Activated B cell treated with CpG ODN at 0.5 μM for 24 hours (primary cell): ENCODE measurements around the gene TSHZ2. TPM values are rescaled to one million over a fixed set of nuclear protein-coding genes. Genes with fewer than 3 reads are reported as not detected.

ENCODE experiments used
- ATAC-seq: fragments of 200-7000 bp; cut with Tn5 transposase; one replicate; pipeline ENCODE4 v1.10.0; 2021; ENCODE audit warnings: low read depth, mild to moderate bottlenecking, moderate library complexity
- CTCF ChIA-PET: fragments of 350-600 bp; sonication (Branson Sonifier 250); formaldehyde crosslinking; loops from one replicate; lab custom pipeline; 2021; ENCODE audit warnings: antibody characterized with exemption; lab: Charles Lee
- POLR2A ChIA-PET: fragments of 350-600 bp; sonication (Branson Sonifier 250); formaldehyde crosslinking; loops from one replicate; lab custom pipeline; 2021; ENCODE audit warnings: antibody characterized with exemption; lab: Charles Lee
- DNase-seq: peaks from one replicate; pipeline ENCODE4 v3.0.0; 2022
- H3K27ac Mint-ChIP-seq: one replicate; pipeline ENCODE4 v1.8.0; 2020; ENCODE audit warnings: mixed read lengths
- H3K27me3 Mint-ChIP-seq: one replicate; pipeline ENCODE4 v1.8.0; 2021; ENCODE audit warnings: mixed read lengths
- H3K36me3 Mint-ChIP-seq: one replicate; pipeline ENCODE4 v1.8.0; 2021; ENCODE audit warnings: low read depth, mixed read lengths
- H3K4me1 Mint-ChIP-seq: one replicate; pipeline ENCODE4 v1.8.0; 2021; ENCODE audit warnings: mixed read lengths
- H3K4me3 Mint-ChIP-seq: one replicate; pipeline ENCODE4 v1.8.0; 2020; ENCODE audit warnings: mild to moderate bottlenecking, mixed read lengths
- H3K9me3 Mint-ChIP-seq: one replicate; pipeline ENCODE4 v1.8.0; 2020; ENCODE audit warnings: mixed read lengths
- intact Hi-C: fragments of 100-400 bp; cut with micrococcal nuclease; formaldehyde crosslinking; loops from one replicate; pipeline ENCODE4 v1.15.1; 2024
- total RNA-seq: library from RNA; stranded (reverse); gene quantifications from 2 replicates; pipeline ENCODE4 v1.2.3, GENCODE V29; 2022
- TF ChIP-seq, protein P1 (sequence below): fragments of 200-600 bp; IDR thresholded peaks from one replicate; pipeline ENCODE4 v1.8.0; 2022; ENCODE audit warnings: antibody characterized with exemption, mild to moderate bottlenecking

Gene TSHZ2
- total RNA-seq, 1 donor from 2014 or later = 1.7 TPM

DNA sequence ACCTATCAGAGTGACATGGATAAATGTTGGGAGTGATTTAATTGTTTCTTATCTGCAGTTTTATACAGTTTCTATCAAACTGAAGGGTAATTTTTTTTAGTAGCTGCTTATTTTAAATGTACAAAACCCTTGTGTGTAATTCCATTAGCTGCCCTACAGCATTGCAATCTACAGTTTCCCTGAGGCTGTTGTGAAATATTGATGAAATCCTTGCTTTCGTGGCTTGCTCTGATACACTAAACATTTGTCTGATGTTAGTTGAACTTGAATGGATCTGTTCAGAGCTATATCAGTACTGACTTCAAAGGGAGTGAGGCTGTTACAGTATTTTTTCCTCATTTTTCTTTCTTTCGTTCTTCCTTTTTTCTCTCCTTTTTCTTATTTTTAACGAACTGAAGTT is 255.4 kb downstream of the TSHZ2 start:
- no peak for DNase-seq
- no peak overlapping the region for H3K4me3 Mint-ChIP-seq
- H3K36me3 Mint-ChIP-seq = no peaks in the 10 kb centered on the region
- no peak for ATAC-seq
- ChIA-PET POLR2A (no interaction called here), CTCF (no interaction called here)
- H3K27me3 Mint-ChIP-seq = peaks cover 11% of the 10 kb centered on the region
- H3K9me3 Mint-ChIP-seq = no peaks in the 10 kb centered on the region
- no peak overlapping the region for H3K27ac Mint-ChIP-seq
- TF ChIP-seq, protein P1, sequence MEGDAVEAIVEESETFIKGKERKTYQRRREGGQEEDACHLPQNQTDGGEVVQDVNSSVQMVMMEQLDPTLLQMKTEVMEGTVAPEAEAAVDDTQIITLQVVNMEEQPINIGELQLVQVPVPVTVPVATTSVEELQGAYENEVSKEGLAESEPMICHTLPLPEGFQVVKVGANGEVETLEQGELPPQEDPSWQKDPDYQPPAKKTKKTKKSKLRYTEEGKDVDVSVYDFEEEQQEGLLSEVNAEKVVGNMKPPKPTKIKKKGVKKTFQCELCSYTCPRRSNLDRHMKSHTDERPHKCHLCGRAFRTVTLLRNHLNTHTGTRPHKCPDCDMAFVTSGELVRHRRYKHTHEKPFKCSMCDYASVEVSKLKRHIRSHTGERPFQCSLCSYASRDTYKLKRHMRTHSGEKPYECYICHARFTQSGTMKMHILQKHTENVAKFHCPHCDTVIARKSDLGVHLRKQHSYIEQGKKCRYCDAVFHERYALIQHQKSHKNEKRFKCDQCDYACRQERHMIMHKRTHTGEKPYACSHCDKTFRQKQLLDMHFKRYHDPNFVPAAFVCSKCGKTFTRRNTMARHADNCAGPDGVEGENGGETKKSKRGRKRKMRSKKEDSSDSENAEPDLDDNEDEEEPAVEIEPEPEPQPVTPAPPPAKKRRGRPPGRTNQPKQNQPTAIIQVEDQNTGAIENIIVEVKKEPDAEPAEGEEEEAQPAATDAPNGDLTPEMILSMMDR = no peak
- intact Hi-C loops = no loop called here
- H3K4me1 Mint-ChIP-seq = peaks cover 7% of the 10 kb centered on the region

DNA sequence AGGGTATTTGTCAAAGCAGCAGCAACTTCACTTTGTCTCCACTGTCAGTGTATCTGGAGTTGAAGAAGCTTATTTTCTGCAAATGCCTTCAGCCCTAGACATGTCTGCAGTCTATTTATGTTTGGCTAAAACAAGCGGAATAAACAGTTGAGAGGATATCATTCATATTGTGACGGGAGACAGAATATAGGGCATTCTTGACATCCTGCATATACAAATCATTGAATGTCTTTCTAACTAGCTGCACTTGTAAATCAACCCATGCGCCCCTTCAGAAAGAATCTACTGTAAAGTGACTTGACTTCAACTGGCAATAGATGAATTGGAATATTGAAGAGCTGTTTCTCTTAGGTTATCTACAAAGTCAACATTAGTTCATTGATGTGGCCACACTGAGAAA is 258.9 kb downstream of the TSHZ2 start:
- Mint-ChIP-seq H3K27ac (no peak overlapping the region), H3K27me3 (peaks cover 20% of the 10 kb centered on the region), H3K9me3 (peaks cover 6% of the 10 kb centered on the region), H3K4me1 (peaks cover 7% of the 10 kb centered on the region), H3K4me3 (no peak overlapping the region), H3K36me3 (no peaks in the 10 kb centered on the region)
- intact Hi-C loops = no loop called here
- TF ChIP-seq, protein P1 = no peak
- ATAC-seq (no peak), DNase-seq (no peak)
- CTCF ChIA-PET = no interaction called here
- POLR2A ChIA-PET = no interaction called here

DNA sequence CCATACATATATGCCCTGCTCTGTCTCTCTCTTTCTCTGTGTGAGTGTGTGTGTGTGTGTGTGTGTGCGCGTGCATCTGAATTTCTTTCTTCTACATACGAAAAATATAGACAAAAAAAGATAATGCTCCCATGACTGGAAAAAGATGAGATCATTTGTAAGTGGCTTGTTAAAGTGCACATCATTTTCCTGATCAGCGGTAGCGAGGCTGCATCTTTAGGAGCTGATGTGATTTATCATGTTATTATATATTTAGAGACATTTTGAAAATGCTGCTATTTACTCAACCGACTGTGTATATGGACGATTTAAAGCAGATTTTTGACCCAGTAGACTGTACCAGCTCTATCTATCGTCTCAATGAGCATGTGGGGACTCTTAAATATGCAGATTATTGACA is 265.3 kb downstream of the TSHZ2 start:
- no peak for ATAC-seq
- Mint-ChIP-seq H3K27ac (no peak overlapping the region), H3K9me3 (peaks cover 13% of the 10 kb centered on the region), H3K27me3 (peaks cover 10% of the 10 kb centered on the region), H3K4me3 (no peak overlapping the region), H3K4me1 (no peaks in the 10 kb centered on the region), H3K36me3 (no peaks in the 10 kb centered on the region)
- POLR2A ChIA-PET = no interaction called here
- intact Hi-C loops = no loop called here
- no peak for DNase-seq
- CTCF ChIA-PET = no interaction called here
- TF ChIP-seq, protein P1 = no peak

DNA sequence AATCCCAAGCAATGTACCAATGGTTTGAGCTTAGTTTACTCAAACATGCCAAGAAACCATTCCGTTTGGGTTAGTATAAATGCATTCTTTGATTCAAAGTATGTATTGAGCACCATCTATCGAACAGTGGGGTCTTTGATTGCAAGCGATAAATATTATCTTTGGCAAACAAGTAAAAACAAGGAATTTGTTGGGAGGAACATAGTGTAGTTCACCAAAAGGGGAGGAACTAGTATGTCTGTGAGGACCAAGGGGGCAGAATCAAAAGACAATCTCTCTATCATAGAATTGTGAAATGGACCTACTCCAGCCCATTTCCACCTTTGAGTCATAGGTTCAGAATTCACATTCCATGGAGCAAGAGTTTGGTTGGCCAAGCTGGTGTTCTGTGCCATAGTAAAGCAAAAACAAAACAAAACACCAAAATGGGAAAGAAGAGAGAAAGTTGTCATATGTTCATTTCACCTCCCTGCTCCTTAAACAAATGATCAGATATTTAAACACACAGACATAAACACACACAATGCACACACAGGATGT is 266.0 kb downstream of the TSHZ2 start:
- intact Hi-C loops = no loop called here
- Mint-ChIP-seq H3K27ac (no peak overlapping the region), H3K4me1 (no peaks in the 10 kb centered on the region), H3K9me3 (peaks cover 13% of the 10 kb centered on the region), H3K27me3 (peaks cover 12% of the 10 kb centered on the region), H3K4me3 (no peak overlapping the region), H3K36me3 (no peaks in the 10 kb centered on the region)
- TF ChIP-seq, protein P1 = no peak
- CTCF ChIA-PET = no interaction called here
- ATAC-seq = no peak
- POLR2A ChIA-PET = no interaction called here
- no peak for DNase-seq

DNA sequence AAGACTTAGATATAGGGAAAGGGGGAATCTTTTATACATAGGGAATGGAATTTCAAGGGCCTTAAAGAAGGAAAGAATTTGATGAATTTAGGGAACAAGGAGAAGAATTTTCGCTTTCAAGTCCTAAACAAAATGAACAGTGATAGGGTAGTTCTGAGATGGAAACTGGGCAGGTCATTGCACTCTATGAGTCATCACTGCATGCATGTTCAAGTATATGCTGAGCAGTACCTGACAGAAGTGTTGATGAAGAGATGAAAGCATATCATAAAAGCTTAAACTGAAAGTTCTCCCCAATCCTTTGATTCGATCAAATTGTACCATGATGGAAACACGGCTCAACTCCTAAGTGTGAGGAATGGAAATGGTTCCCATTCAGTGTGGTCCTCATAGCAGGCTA is 271.0 kb downstream of the TSHZ2 start:
- DNase-seq = no peak
- intact Hi-C loops = no loop called here
- TF ChIP-seq, protein P1 = no peak
- no peak overlapping the region for H3K4me3 Mint-ChIP-seq
- no peaks in the 10 kb centered on the region for H3K4me1 Mint-ChIP-seq
- H3K36me3 Mint-ChIP-seq = no peaks in the 10 kb centered on the region
- ATAC-seq = no peak
- H3K9me3 Mint-ChIP-seq = no peaks in the 10 kb centered on the region
- ChIA-PET POLR2A (no interaction called here), CTCF (no interaction called here)
- H3K27me3 Mint-ChIP-seq = peaks cover 7% of the 10 kb centered on the region
- no peak overlapping the region for H3K27ac Mint-ChIP-seq
